Measurements from ENCODE around the gene TUBA4B.

The TUBA4B gene

GRCh38 chr2:219252900-219253752 is at the start of gene TUBA4B:
TSS of gene TUBA4B (plus strand) at chr2:219253243. CDS start at chr2:219253408, 165 bp downstream.
- DNase-seq: no peak

- DNase-seq: no peak
These were observed 48.4 kb upstream of the TUBA4B start for GRCh38 chr2:219204425-219205164.

GRCh38 chr2:219205165-219205538 is 47.9 kb upstream of the TUBA4B start:
- no peak for DNase-seq

- no peak for DNase-seq
These were observed 47.1 kb upstream of the TUBA4B start for GRCh38 chr2:219205981-219206327.

- peak; percentile 89 for DNase-seq
These were observed 46.5 kb upstream of the TUBA4B start, which contains the start of gene ZFAND2B for GRCh38 chr2:219206328-219207133. TSS of gene ZFAND2B (plus strand) at chr2:219206782. CDS start at chr2:219206988, 206 bp downstream.

- no peak for DNase-seq
These were observed 45.7 kb upstream of the TUBA4B start for GRCh38 chr2:219207134-219207883.

- peak; percentile 3 for DNase-seq
These were observed 44.9 kb upstream of the TUBA4B start for GRCh38 chr2:219207884-219208740.

- no peak for DNase-seq
These were observed 43.5 kb upstream of the TUBA4B start for GRCh38 chr2:219209236-219210195.

- no peak for DNase-seq
These were observed 42.7 kb upstream of the TUBA4B start for GRCh38 chr2:219210196-219210885.

- no peak for DNase-seq
These were observed 42.1 kb upstream of the TUBA4B start for GRCh38 chr2:219210886-219211362.

- DNase-seq: no peak
These were observed 40.0 kb upstream of the TUBA4B start for GRCh38 chr2:219213026-219213415.

- DNase-seq: no peak
These were observed 39.5 kb upstream of the TUBA4B start for GRCh38 chr2:219213486-219214071.

- no peak for DNase-seq
These were observed 38.9 kb upstream of the TUBA4B start for GRCh38 chr2:219214141-219214540.

- DNase-seq: no peak
These were observed 38.3 kb upstream of the TUBA4B start for GRCh38 chr2:219214786-219215185.

GRCh38 chr2:219215871-219216534 is 37.0 kb upstream of the TUBA4B start:
- DNase-seq: no peak

GRCh38 chr2:219216535-219216915 is 36.5 kb upstream of the TUBA4B start:
- DNase-seq: no peak

GRCh38 chr2:219218217-219218731 is 34.8 kb upstream of the TUBA4B start:
- DNase-seq: peak; percentile 41
